Nucleus accumbens (tissue), 56 donors: Measurements from ENCODE around the gene GPR37L1.

Source experiments
- DNase-seq, 56 donors: peaks; one replicate each; lab custom pipeline; 2025; lab: John Stamatoyannopoulos, UW

GPR37L1 gene

GRCh38 chr1:202122639-202123335 lies at the start of gene GPR37L1:
Gene GPR37L1 (plus strand): TSS chr1:202122917. CDS start chr1:202122964, 47 bp downstream.
- peak in 54 of 56 donors; percentile 43 to 92 (median 83) for DNase-seq

GRCh38 chr1:202073206-202073605 lies 49.5 kb upstream of the GPR37L1 start:
- no peak for DNase-seq

GRCh38 chr1:202074985-202075384 lies 47.7 kb upstream of the GPR37L1 start:
- no peak for DNase-seq

GRCh38 chr1:202075389-202075788 lies 47.3 kb upstream of the GPR37L1 start:
- no peak for DNase-seq

- DNase-seq: no peak
Observed at GRCh38 chr1:202076050-202076511, 46.6 kb upstream of the GPR37L1 start.

- DNase-seq: no peak
Observed at GRCh38 chr1:202078241-202078640, 44.5 kb upstream of the GPR37L1 start.

- DNase-seq: no peak
Observed at GRCh38 chr1:202081992-202082391, 40.7 kb upstream of the GPR37L1 start.

- peak in 54 of 56 donors; percentile 23 to 94 (median 82) for DNase-seq
Observed at GRCh38 chr1:202084791-202085681, 37.7 kb upstream of the GPR37L1 start.

- DNase-seq: peak in 51 of 56 donors; percentile 4 to 80 (median 58)
Observed at GRCh38 chr1:202085682-202086373, 36.9 kb upstream of the GPR37L1 start.

GRCh38 chr1:202086579-202087350 lies 36.0 kb upstream of the GPR37L1 start:
- DNase-seq: peak in 7 of 56 donors; percentile 4 to 63 (median 13)

GRCh38 chr1:202088206-202088605 lies 34.5 kb upstream of the GPR37L1 start:
- peak in 16 of 56 donors; percentile 3 to 39 (median 16) for DNase-seq

GRCh38 chr1:202090994-202091393 lies 31.7 kb upstream of the GPR37L1 start:
- DNase-seq: no peak

- no peak for DNase-seq
Observed at GRCh38 chr1:202093858-202094257, 28.9 kb upstream of the GPR37L1 start.

- DNase-seq: peak in 8 of 56 donors; percentile 6 to 49 (median 22)
Observed at GRCh38 chr1:202101184-202101583, 21.5 kb upstream of the GPR37L1 start.

GRCh38 chr1:202104073-202104472 lies 18.6 kb upstream of the GPR37L1 start:
- no peak for DNase-seq

GRCh38 chr1:202105571-202106339 lies 17.0 kb upstream of the GPR37L1 start:
- DNase-seq: no peak

GRCh38 chr1:202106340-202107254 lies 16.1 kb upstream of the GPR37L1 start:
- DNase-seq: no peak

- DNase-seq: no peak
Observed at GRCh38 chr1:202107321-202107761, 15.4 kb upstream of the GPR37L1 start.
